GM21447 (cell line): ENCODE measurements around the gene BCL11B.
"Not testable (repeated sequence)": the region's sequence is repeated elsewhere in the genome, so short reads cannot be mapped to it uniquely, and the experiment has no call there.

ENCODE experiments used
- ATAC-seq: cut with Tn5 transposase; IDR thresholded peaks from one replicate; pipeline ENCODE4 v1.9.1; 2021; ENCODE audit not compliant: unreplicated experiment

BCL11B gene

GRCh38 chr14:99242238-99242637 is 29.8 kb downstream of the BCL11B start:
- no peak for ATAC-seq

GRCh38 chr14:99241325-99242010 is 30.5 kb downstream of the BCL11B start:
- ATAC-seq: no peak

- ATAC-seq: no peak
Observed at GRCh38 chr14:99240627-99241324, 31.2 kb downstream of the BCL11B start.

GRCh38 chr14:99239661-99240092 is 32.3 kb downstream of the BCL11B start:
- no peak for ATAC-seq

- ATAC-seq: no peak
Observed at GRCh38 chr14:99238216-99238615, 33.8 kb downstream of the BCL11B start.

- no peak for ATAC-seq
Observed at GRCh38 chr14:99237288-99237687, 34.7 kb downstream of the BCL11B start.

- no peak for ATAC-seq
Observed at GRCh38 chr14:99236386-99237138, 35.4 kb downstream of the BCL11B start.

GRCh38 chr14:99235582-99236320 is 36.2 kb downstream of the BCL11B start:
- no peak for ATAC-seq

GRCh38 chr14:99234961-99235571 is 36.9 kb downstream of the BCL11B start:
- no peak for ATAC-seq

GRCh38 chr14:99234355-99234754 is 37.6 kb downstream of the BCL11B start:
- no peak for ATAC-seq

- no peak for ATAC-seq
Observed at GRCh38 chr14:99233222-99234035, 38.6 kb downstream of the BCL11B start.

- no peak for ATAC-seq
Observed at GRCh38 chr14:99232714-99233214, 39.2 kb downstream of the BCL11B start.

GRCh38 chr14:99231850-99232713 is 39.9 kb downstream of the BCL11B start:
- ATAC-seq: no peak

- ATAC-seq: no peak
Observed at GRCh38 chr14:99231161-99231849, 40.7 kb downstream of the BCL11B start.

GRCh38 chr14:99230208-99231151 is 41.5 kb downstream of the BCL11B start:
- ATAC-seq: no peak

GRCh38 chr14:99229654-99230207 is 42.3 kb downstream of the BCL11B start:
- no peak for ATAC-seq

- ATAC-seq: not testable (repeated sequence)
Observed at GRCh38 chr14:99228760-99229159, 43.2 kb downstream of the BCL11B start.
